OCI-LY3 (cell line): ENCODE data around the gene PALM3.

ENCODE experiments used
- H2AFZ ChIP-seq: fragments of 200-600, 300-600 bp; shearing (Covaris generic); 2 replicates; pipeline ENCODE4 v1.6.0; 2014; ENCODE audit warnings: antibody characterized with exemption, low read depth, low read length
- H3K27ac ChIP-seq: fragments of 200-600, 300-600 bp; sonication (generic); 2 replicates; pipeline ENCODE4 v1.5.1; 2014; ENCODE audit warnings: mild to moderate bottlenecking, low read length, moderate library complexity, mixed read lengths
- H3K27me3 ChIP-seq: fragments of 200-600, 300-600 bp; sonication (generic); 2 replicates; pipeline ENCODE4 v1.6.1; 2014; ENCODE audit warnings: low read depth, low read length, mixed read lengths
- H3K36me3 ChIP-seq: fragments of 200-600, 300-600 bp; sonication (generic); replicated peaks from 2 replicates; pipeline ENCODE3; 2014; ENCODE audit warnings: low read depth, low read length, mixed read lengths
- H3K4me1 ChIP-seq: fragments of 300-600, 200-600 bp; sonication (generic); 2 replicates; pipeline ENCODE4 v1.6.1; 2014; ENCODE audit warnings: low read length, mixed read lengths
- H3K4me2 ChIP-seq: fragments of 200-600, 300-600 bp; sonication (generic); 2 replicates; pipeline ENCODE4 v1.6.1; 2014; ENCODE audit warnings: low read length, mixed read lengths
- H3K4me3 ChIP-seq: fragments of 300-600, 200-600 bp; sonication (generic); 2 replicates; pipeline ENCODE4 v1.5.1; 2014; ENCODE audit warnings: antibody characterized with exemption, mild to moderate bottlenecking, low read length, moderate library complexity
- H3K79me2 ChIP-seq: fragments of 300-600, 200-600 bp; shearing (Covaris generic); 2 replicates; pipeline ENCODE4 v1.6.1; 2014; ENCODE audit warnings: mild to moderate bottlenecking, low read length, mixed read lengths
- H3K9ac ChIP-seq: fragments of 300-600, 200-600 bp; shearing (Covaris generic); 2 replicates; pipeline ENCODE4 v1.6.0; 2014; ENCODE audit warnings: mild to moderate bottlenecking, low read length, moderate library complexity
- H3K9me3 ChIP-seq: fragments of 200-600, 300-600 bp; shearing (Covaris generic); 2 replicates; pipeline ENCODE4 v1.6.1; 2014; ENCODE audit warnings: low read length, mixed read lengths; ENCODE audit not compliant: insufficient read depth
- H4K20me1 ChIP-seq: fragments of 200-600, 300-600 bp; sonication (generic); 2 replicates; pipeline ENCODE4 v1.6.1; 2016; ENCODE audit warnings: low read length, mixed read lengths; ENCODE audit not compliant: insufficient read depth
- EZH2phosphoT487 ChIP-seq: fragments of 200-600 bp; shearing (Covaris generic); IDR thresholded peaks from 2 replicates; pipeline ENCODE4 v1.6.1; 2018; ENCODE audit warnings: antibody characterized with exemption, mixed run types, low read depth
- TF ChIP-seq, protein P1 (sequence below): fragments of 200-600, 300-600 bp; sonication (generic); IDR thresholded peaks from 2 replicates; pipeline ENCODE4 v1.5.1; 2014; ENCODE audit warnings: antibody characterized with exemption, low read length, low read depth

Gene PALM3

DNA sequence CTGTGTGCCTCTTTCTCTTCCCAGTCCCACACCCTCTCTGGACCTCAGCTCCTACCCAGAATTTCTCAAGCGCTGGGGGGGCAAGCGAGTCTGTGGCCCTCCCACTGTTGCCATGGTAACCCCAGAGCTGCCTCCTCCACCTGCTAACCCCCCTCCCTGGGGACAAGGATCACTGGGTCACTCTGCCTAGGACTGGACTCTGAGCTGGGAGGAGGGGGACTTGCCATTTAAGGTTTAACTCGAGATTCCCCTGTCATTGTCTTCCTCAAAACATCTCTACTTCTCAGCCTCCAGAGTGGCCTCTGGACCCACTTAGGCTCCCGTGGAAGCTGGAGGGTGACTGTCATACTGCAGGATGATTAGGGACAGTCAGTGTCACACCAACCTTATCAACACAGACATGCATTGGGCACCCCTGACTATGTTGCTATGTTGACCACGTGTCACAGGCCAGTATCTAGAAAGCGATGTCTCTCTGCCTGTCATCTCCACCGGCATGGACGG is 2.2 kb downstream of the PALM3 start:
- no peaks in the 10 kb centered on the region for H3K79me2 ChIP-seq
- no peaks in the 10 kb centered on the region for H3K36me3 ChIP-seq
- TF ChIP-seq, protein P1, sequence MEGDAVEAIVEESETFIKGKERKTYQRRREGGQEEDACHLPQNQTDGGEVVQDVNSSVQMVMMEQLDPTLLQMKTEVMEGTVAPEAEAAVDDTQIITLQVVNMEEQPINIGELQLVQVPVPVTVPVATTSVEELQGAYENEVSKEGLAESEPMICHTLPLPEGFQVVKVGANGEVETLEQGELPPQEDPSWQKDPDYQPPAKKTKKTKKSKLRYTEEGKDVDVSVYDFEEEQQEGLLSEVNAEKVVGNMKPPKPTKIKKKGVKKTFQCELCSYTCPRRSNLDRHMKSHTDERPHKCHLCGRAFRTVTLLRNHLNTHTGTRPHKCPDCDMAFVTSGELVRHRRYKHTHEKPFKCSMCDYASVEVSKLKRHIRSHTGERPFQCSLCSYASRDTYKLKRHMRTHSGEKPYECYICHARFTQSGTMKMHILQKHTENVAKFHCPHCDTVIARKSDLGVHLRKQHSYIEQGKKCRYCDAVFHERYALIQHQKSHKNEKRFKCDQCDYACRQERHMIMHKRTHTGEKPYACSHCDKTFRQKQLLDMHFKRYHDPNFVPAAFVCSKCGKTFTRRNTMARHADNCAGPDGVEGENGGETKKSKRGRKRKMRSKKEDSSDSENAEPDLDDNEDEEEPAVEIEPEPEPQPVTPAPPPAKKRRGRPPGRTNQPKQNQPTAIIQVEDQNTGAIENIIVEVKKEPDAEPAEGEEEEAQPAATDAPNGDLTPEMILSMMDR, result no peak
- TF ChIP-seq EZH2phosphoT487, result no peak
- H3K27ac ChIP-seq, result no peak overlapping the region
- 0 out of 2 replicates have a peak, but pooled peaks cover 2% of the 10 kb centered on the region for H3K4me1 ChIP-seq
- no peaks in the 10 kb centered on the region for H4K20me1 ChIP-seq
- no peak overlapping the region for H3K9ac ChIP-seq
- no peak overlapping the region for H3K4me3 ChIP-seq
- no peak overlapping the region for H2AFZ ChIP-seq
- no peaks in the 10 kb centered on the region for H3K9me3 ChIP-seq
- peaks cover 29% of the 10 kb centered on the region for H3K27me3 ChIP-seq
- no peak overlapping the region for H3K4me2 ChIP-seq

DNA sequence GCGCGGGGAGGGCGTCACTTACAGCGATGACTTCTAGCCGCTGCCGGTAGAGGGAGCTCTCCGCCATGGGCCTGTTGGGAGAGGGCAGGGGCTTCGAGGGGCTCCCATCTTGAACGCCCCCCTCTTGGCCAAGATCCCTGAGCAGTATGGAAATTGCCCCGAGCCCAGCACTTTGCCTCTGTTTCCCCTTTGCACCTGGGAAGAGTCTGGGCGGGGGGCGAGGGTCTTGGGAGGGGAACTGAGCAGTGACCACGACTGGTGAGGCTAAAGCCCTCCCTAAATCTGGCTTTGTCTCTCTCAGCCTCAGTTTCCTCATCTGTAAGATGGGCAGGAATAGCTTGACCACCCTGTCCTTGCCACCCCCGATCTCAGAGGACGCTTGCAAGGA is 2.8 kb downstream of the PALM3 start:
- no peak for TF ChIP-seq EZH2phosphoT487
- TF ChIP-seq, protein P1, result peak; percentile 74
- Histone ChIP-seq H3K27me3 (peaks cover 29% of the 10 kb centered on the region), H4K20me1 (no peaks in the 10 kb centered on the region), H3K9ac (no peak overlapping the region), H3K27ac (no peak overlapping the region), H3K9me3 (no peaks in the 10 kb centered on the region), H2AFZ (no peak overlapping the region), H3K4me2 (peak overlapping the region; percentile 48), H3K4me1 (0 out of 2 replicates have a peak, but pooled peaks cover 2% of the 10 kb centered on the region), H3K79me2 (no peaks in the 10 kb centered on the region), H3K4me3 (no peak overlapping the region), H3K36me3 (no peaks in the 10 kb centered on the region)

DNA sequence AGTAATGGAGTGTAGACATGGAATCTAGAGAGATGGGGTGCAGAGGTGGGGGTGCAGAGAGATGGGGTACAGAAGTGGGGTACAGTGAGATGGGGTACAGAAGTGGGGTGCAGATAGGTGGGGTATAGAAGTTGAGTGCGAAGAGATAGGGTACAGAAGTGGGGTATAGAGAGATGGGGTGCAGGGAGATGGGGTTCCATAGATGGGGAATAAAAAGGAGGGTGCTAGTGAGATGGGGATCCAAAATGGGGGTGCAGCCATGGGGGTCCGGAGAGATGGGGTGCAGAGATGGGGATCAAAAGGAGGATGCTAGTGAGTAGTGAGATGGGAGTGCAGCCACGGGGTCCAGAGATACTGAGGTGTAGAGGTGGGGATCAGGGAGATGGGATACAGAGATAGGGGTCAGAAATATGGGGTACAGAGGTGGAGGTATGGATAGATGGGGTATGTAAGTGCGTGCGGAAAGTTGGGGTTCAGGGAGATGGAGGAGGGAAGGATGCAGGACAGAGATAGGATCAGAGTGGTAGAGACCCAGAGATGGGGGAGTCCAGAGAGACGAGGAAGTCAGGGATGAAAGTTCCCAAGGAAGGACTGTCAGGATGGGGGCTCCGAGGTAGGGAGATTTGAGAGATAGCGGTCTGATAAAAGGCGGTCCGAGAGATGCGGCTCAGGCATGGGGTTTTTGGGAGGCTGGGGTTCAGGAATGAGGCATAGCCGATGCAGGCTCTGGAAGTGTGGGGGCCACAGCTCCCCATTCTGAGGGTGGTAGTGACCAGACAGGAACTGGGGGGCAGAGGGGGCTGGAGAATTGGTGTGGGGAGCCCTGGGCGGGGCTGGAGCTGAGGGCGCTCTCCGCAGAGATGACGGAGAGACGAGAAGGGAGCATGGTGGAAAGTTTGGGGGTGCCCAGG is 3.4 kb downstream of the PALM3 start:
- Histone ChIP-seq H3K4me3 (no peak overlapping the region), H3K9ac (no peak overlapping the region)

More for the DNA sequence above, 3.4 kb downstream of the PALM3 start:
- no peak overlapping the region for H2AFZ ChIP-seq
- H3K4me2 ChIP-seq, result peak overlapping the region; percentile 48
- H3K4me1 ChIP-seq, result 0 out of 2 replicates have a peak, but pooled peaks cover 2% of the 10 kb centered on the region
- no peaks in the 10 kb centered on the region for H3K79me2 ChIP-seq
- H3K27me3 ChIP-seq, result peaks cover 29% of the 10 kb centered on the region
- TF ChIP-seq, protein P1, result no peak
- TF ChIP-seq EZH2phosphoT487, result no peak
- no peaks in the 10 kb centered on the region for H3K36me3 ChIP-seq
- H3K27ac ChIP-seq, result no peak overlapping the region
- no peaks in the 10 kb centered on the region for H3K9me3 ChIP-seq
- H4K20me1 ChIP-seq, result no peaks in the 10 kb centered on the region
